K562 (cell line): Measurements from ENCODE around the gene PDLIM7. TPM values are rescaled to one million over a fixed set of nuclear protein-coding genes. Genes with fewer than 3 reads are reported as not detected.
A peak's percentile ranks its signal among the peaks of the same experiment; 100 is the strongest.

Experiments used
- BHLHE40 ChIP-seq: IDR thresholded peaks from 2 replicates; pipeline ENCODE4 v1.6.1; 2011; ENCODE audit warnings: low read length, improper control_type of control experiment
- CREM ChIP-seq: IDR thresholded peaks from 2 replicates; pipeline ENCODE4 v1.6.1; 2014; ENCODE audit warnings: antibody characterized with exemption, low read depth
- DMBX1 ChIP-seq: fragments of 250-450 bp; sonication (Bioruptor Pico); IDR thresholded peaks from 2 replicates; pipeline ENCODE4 v1.8.0; 2022; ENCODE audit warnings: inconsistent platforms, mild to moderate bottlenecking, moderate library complexity, borderline replicate concordance
- ETV1 ChIP-seq: fragments of 450-650 bp; conservative IDR thresholded peaks from 2 replicates; pipeline ENCODE4 v1.6.1; 2016; ENCODE audit warnings: missing genetic modification characterization, control low read depth, low read depth, missing compliant biosample characterization
- HDAC6 ChIP-seq: IDR thresholded peaks from 2 replicates; pipeline ENCODE4 v1.6.1; 2012; ENCODE audit warnings: low read depth, mild to moderate bottlenecking, control low read depth, inconsistent platforms, low read length, moderate library complexity
- NFE2L1 ChIP-seq: fragments of 450-650 bp; IDR thresholded peaks from 2 replicates; pipeline ENCODE4 v1.6.1; 2016; ENCODE audit warnings: missing genetic modification characterization, low read depth, mild to moderate bottlenecking, missing compliant biosample characterization, moderate library complexity, borderline replicate concordance
- NFRKB ChIP-seq: fragments of 450-650 bp; IDR thresholded peaks from 2 replicates; pipeline ENCODE4 v1.6.1; 2016; ENCODE audit warnings: low read depth
- NRF1 ChIP-seq, 2 experiments: fragments of 450-650 bp; IDR thresholded peaks in 1 of 2; conservative IDR thresholded peaks in 1 of 2; 2 replicates each; pipeline ENCODE4 v1.6.1; 2014; ENCODE audit warnings: mild to moderate bottlenecking in 2 of 2
- PTRF ChIP-seq: fragments of 450-650 bp; IDR thresholded peaks from 2 replicates; pipeline ENCODE4 v1.6.1; 2016; ENCODE audit warnings: mild to moderate bottlenecking, missing genetic modification characterization, missing compliant biosample characterization
- SIRT6 ChIP-seq: IDR thresholded peaks from one replicate; pipeline ENCODE4 v1.6.1; 2012; ENCODE audit warnings: low read depth, mild to moderate bottlenecking, control low read depth, inconsistent platforms, low read length, moderate library complexity
- SNRNP70 ChIP-seq: fragments of 200-400 bp; formaldehyde crosslinking; optimal IDR thresholded peaks from 2 replicates; pipeline ENCODE3; 2017; ENCODE audit warnings: low read depth, low read length
- TCF3 ChIP-seq: sonication (generic); formaldehyde crosslinking; IDR thresholded peaks from 2 replicates; pipeline ENCODE4 v1.4.0; 2020; ENCODE audit warnings: mild to moderate bottlenecking, missing genetic modification reagents
- THAP7 ChIP-seq: fragments of 250-450 bp; sonication (Bioruptor Pico); IDR thresholded peaks from 2 replicates; pipeline ENCODE4 v1.5.0; 2021
- YBX1 ChIP-seq: fragments of 450-650 bp; IDR thresholded peaks from 2 replicates; pipeline ENCODE4 v1.7.1; 2016; ENCODE audit warnings: mild to moderate bottlenecking
- ZNF354B ChIP-seq: fragments of 250-450 bp; sonication (Bioruptor Pico); IDR thresholded peaks from 2 replicates; pipeline ENCODE4 v1.4.0; 2020
- ZNF785 ChIP-seq: fragments of 250-450 bp; sonication (Bioruptor Pico); IDR thresholded peaks from 2 replicates; pipeline ENCODE4 v1.4.0; 2020; ENCODE audit warnings: mild to moderate bottlenecking
- polyA plus RNA-seq, 8 experiments: library from polyadenylated mRNA; depleted of rRNA in 4 of 8; stranded (reverse) in 5 of 8; unstranded in 3 of 8; fragments of >200 nt; fragmentation: Nextera tagmentation in 2 of 8; fragmentation: Illumina TruSeq in 1 of 8; extraction: Ambion mirVana in 2 of 8; extraction: Trizol in 1 of 8; gene quantifications; 2 replicates each; pipeline versions ENCODE4 v1.2.1 to v1.2.3, GENCODE V29; 2011 to 2014; ENCODE audit warnings: inconsistent platforms in 1 of 8, missing spikeins in 1 of 8
- total RNA-seq, 7 experiments: library from RNA; depleted of rRNA in 6 of 7; stranded (reverse); fragments of >200 nt in 6 of 7; fragmentation: Illumina TruSeq in 2 of 7; extraction: Trizol in 2 of 7; gene quantifications; 2 replicates each; pipeline versions ENCODE4 v1.2.1 to v1.2.3, GENCODE V29; 2011 to 2021; ENCODE audit warnings: low replicate concordance in 1 of 7
- TF ChIP-seq, protein P1 (sequence below): sonication (generic); formaldehyde crosslinking; IDR thresholded peaks from 2 replicates; pipeline ENCODE4 v1.9.0; 2022; ENCODE audit warnings: mild to moderate bottlenecking, missing genetic modification reagents
- TF ChIP-seq, protein P2 (sequence below): fragments of 250-450 bp; sonication (Bioruptor Pico); IDR thresholded peaks from 2 replicates; pipeline ENCODE4 v1.5.0; 2022; ENCODE audit warnings: mild to moderate bottlenecking
- TF ChIP-seq, protein P3 (sequence below): fragments of 200-800 bp; sonication (Bioruptor generic); IDR thresholded peaks from 2 replicates; pipeline ENCODE4 v1.6.1; 2016; ENCODE audit warnings: missing genetic modification characterization, missing compliant biosample characterization

Gene PDLIM7
- total and polyA plus RNA-seq, 9 of the 15 experiments (the other 6 are each of a cell fraction or from before 2014, with no cell fraction given): 2.1 to 124 (median 32.6) TPM

DNA sequence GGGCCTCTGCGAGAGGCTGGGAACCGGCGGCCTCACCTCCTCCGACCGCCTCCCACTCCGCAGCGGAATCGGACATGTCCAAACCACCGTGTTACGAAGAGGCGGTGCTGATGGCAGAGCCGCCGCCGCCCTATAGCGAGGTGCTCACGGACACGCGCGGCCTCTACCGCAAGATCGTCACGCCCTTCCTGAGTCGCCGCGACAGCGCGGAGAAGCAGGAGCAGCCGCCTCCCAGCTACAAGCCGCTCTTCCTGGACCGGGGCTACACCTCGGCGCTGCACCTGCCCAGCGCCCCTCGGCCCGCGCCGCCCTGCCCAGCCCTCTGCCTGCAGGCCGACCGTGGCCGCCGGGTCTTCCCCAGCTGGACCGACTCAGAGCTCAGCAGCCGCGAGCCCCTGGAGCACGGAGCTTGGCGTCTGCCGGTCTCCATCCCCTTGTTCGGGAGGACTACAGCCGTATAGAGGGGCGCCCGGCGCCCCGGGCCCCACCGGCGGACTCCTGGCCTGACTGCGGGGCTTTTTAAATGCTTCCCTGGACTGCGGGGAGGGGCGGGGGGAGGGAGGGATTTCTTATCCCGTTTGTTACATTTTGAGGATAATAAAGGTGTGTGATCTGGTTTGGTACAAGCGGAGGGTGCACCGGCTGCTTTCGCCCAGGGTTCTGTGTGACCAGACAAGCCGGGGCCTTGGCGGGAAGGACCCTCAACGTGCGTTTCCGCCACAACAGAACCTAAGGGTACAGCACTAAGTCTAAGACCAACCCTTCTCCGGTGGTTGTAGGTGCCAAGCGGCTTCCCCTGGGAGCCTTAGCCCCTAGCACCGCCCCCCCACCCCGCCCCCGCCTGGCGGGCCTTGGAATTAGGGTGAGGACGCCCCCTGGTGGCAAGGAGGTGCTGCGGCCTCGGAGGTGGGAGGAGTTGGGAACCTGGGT lies 41.5 kb downstream of the PDLIM7 start (continued):
- TF ChIP-seq, protein P1, sequence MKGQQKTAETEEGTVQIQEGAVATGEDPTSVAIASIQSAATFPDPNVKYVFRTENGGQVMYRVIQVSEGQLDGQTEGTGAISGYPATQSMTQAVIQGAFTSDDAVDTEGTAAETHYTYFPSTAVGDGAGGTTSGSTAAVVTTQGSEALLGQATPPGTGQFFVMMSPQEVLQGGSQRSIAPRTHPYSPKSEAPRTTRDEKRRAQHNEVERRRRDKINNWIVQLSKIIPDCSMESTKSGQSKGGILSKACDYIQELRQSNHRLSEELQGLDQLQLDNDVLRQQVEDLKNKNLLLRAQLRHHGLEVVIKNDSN (CRISPR knock-in tag): no peak
- TF ChIP-seq PTRF (tag) (no peak), SIRT6 (no peak), TCF3 (CRISPR knock-in tag) (no peak), NFRKB (no peak), YBX1 (no peak), NRF1 (conservative IDR thresholded peaks at IDR 0.05 in 1 of 2, IDR thresholded peaks at IDR 0.05 in 1 of 2) (no peak), DMBX1 (no peak), NFE2L1 (tag) (no peak), ZNF785 (CRISPR knock-in tag) (no peak), BHLHE40 (no peak), THAP7 (CRISPR knock-in tag) (no peak), HDAC6 (no peak), ETV1 (tag) (no peak; the same call in 1 of the 2 replicates), ZNF354B (CRISPR knock-in tag) (no peak), CREM (peak; percentile 52; the same call in 1 of the 2 replicates), SNRNP70 (no peak)
- TF ChIP-seq, protein P2, sequence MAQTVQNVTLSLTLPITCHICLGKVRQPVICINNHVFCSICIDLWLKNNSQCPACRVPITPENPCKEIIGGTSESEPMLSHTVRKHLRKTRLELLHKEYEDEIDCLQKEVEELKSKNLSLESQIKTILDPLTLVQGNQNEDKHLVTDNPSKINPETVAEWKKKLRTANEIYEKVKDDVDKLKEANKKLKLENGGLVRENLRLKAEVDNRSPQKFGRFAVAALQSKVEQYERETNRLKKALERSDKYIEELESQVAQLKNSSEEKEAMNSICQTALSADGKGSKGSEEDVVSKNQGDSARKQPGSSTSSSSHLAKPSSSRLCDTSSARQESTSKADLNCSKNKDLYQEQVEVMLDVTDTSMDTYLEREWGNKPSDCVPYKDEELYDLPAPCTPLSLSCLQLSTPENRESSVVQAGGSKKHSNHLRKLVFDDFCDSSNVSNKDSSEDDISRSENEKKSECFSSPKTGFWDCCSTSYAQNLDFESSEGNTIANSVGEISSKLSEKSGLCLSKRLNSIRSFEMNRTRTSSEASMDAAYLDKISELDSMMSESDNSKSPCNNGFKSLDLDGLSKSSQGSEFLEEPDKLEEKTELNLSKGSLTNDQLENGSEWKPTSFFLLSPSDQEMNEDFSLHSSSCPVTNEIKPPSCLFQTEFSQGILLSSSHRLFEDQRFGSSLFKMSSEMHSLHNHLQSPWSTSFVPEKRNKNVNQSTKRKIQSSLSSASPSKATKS: no peak
- TF ChIP-seq, protein P3, sequence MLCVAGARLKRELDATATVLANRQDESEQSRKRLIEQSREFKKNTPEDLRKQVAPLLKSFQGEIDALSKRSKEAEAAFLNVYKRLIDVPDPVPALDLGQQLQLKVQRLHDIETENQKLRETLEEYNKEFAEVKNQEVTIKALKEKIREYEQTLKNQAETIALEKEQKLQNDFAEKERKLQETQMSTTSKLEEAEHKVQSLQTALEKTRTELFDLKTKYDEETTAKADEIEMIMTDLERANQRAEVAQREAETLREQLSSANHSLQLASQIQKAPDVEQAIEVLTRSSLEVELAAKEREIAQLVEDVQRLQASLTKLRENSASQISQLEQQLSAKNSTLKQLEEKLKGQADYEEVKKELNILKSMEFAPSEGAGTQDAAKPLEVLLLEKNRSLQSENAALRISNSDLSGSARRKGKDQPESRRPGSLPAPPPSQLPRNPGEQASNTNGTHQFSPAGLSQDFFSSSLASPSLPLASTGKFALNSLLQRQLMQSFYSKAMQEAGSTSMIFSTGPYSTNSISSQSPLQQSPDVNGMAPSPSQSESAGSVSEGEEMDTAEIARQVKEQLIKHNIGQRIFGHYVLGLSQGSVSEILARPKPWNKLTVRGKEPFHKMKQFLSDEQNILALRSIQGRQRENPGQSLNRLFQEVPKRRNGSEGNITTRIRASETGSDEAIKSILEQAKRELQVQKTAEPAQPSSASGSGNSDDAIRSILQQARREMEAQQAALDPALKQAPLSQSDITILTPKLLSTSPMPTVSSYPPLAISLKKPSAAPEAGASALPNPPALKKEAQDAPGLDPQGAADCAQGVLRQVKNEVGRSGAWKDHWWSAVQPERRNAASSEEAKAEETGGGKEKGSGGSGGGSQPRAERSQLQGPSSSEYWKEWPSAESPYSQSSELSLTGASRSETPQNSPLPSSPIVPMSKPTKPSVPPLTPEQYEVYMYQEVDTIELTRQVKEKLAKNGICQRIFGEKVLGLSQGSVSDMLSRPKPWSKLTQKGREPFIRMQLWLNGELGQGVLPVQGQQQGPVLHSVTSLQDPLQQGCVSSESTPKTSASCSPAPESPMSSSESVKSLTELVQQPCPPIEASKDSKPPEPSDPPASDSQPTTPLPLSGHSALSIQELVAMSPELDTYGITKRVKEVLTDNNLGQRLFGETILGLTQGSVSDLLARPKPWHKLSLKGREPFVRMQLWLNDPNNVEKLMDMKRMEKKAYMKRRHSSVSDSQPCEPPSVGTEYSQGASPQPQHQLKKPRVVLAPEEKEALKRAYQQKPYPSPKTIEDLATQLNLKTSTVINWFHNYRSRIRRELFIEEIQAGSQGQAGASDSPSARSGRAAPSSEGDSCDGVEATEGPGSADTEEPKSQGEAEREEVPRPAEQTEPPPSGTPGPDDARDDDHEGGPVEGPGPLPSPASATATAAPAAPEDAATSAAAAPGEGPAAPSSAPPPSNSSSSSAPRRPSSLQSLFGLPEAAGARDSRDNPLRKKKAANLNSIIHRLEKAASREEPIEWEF (CRISPR knock-in tag): no peak
